Stomach smooth muscle (tissue), 2 donors: ENCODE results near the gene GLOD4.
A peak's percentile ranks its signal among the peaks of the same experiment; 100 is the strongest.

Source experiments
- H3K27ac ChIP-seq: one replicate; pipeline ENCODE4 v1.7.0; 2013; ENCODE audit warnings: mild to moderate bottlenecking, low read length, inconsistent platforms
- H3K27me3 ChIP-seq, 2 donors: one replicate each; pipeline ENCODE4 v1.7.0; 2013; ENCODE audit warnings: low read length in 2 of 2; ENCODE audit not compliant: insufficient read depth in 2 of 2, control insufficient read depth in 1 of 2
- H3K36me3 ChIP-seq, 2 donors: one replicate each; pipeline ENCODE4 v1.7.0; 2013; ENCODE audit warnings: low read length in 2 of 2; ENCODE audit not compliant: control insufficient read depth in 2 of 2, insufficient read depth in 2 of 2
- H3K4me1 ChIP-seq: one replicate; pipeline ENCODE4 v1.7.0; 2013; ENCODE audit warnings: low read length; ENCODE audit not compliant: control insufficient read depth, insufficient read depth
- H3K4me3 ChIP-seq, 2 donors: one replicate each; pipeline ENCODE4 v1.7.0; 2013; ENCODE audit warnings: low read length in 2 of 2
- H3K9ac ChIP-seq, 2 donors: one replicate each; pipeline ENCODE4 v1.7.0; 2013; ENCODE audit warnings: low read length in 2 of 2, mild to moderate bottlenecking in 1 of 2
- H3K9me3 ChIP-seq, 2 donors: one replicate each; pipeline ENCODE4 v1.7.0; 2013; ENCODE audit warnings: low read length in 2 of 2; ENCODE audit not compliant: control insufficient read depth in 2 of 2
- donor health status: healthy.
- donor health status: Pancreatic carcinoma.

The GLOD4 gene

GRCh38 chr17:802481-802880, 20.4 kb upstream of the GLOD4 start:
- H3K9ac ChIP-seq: no peak overlapping the region
- H3K27me3 ChIP-seq: no peaks in the 10 kb centered on the region
- no peaks in the 10 kb centered on the region for H3K9me3 ChIP-seq
- H3K4me3 ChIP-seq: no peak overlapping the region
- no peaks in the 10 kb centered on the region for H3K4me1 ChIP-seq
- peaks cover 8 to 18% of the 10 kb centered on the region in 2 donors for H3K36me3 ChIP-seq
- H3K27ac ChIP-seq: no peak overlapping the region

- Histone ChIP-seq H3K27ac (no peak overlapping the region), H3K4me1 (no peaks in the 10 kb centered on the region), H3K4me3 (no peak overlapping the region), H3K36me3 (peaks cover 8 to 18% of the 10 kb centered on the region in 2 donors), H3K9me3 (no peaks in the 10 kb centered on the region), H3K27me3 (no peaks in the 10 kb centered on the region), H3K9ac (no peak overlapping the region)
These were observed 19.6 kb upstream of the GLOD4 start for GRCh38 chr17:801660-802059.

GRCh38 chr17:800446-801242, 18.6 kb upstream of the GLOD4 start:
- Histone ChIP-seq H3K9me3 (no peaks in the 10 kb centered on the region), H3K27ac (no peak overlapping the region), H3K27me3 (no peaks in the 10 kb centered on the region), H3K36me3 (peaks cover 8 to 18% of the 10 kb centered on the region in 2 donors), H3K9ac (no peak overlapping the region), H3K4me1 (no peaks in the 10 kb centered on the region), H3K4me3 (no peak overlapping the region)

GRCh38 chr17:799261-799660, 17.2 kb upstream of the GLOD4 start:
- H3K27ac ChIP-seq: no peak overlapping the region
- no peaks in the 10 kb centered on the region for H3K27me3 ChIP-seq
- H3K9me3 ChIP-seq: no peaks in the 10 kb centered on the region
- H3K4me3 ChIP-seq: no peak overlapping the region
- peaks cover 8 to 18% of the 10 kb centered on the region in 2 donors for H3K36me3 ChIP-seq
- no peak overlapping the region for H3K9ac ChIP-seq
- H3K4me1 ChIP-seq: peaks cover 7% of the 10 kb centered on the region

- Histone ChIP-seq H3K9me3 (no peaks in the 10 kb centered on the region), H3K36me3 (peaks cover 4 to 14% of the 10 kb centered on the region in 2 donors), H3K4me3 (no peak overlapping the region), H3K9ac (no peak overlapping the region), H3K4me1 (peaks cover 13% of the 10 kb centered on the region), H3K27me3 (no peaks in the 10 kb centered on the region), H3K27ac (no peak overlapping the region)
These were observed 16.2 kb upstream of the GLOD4 start for GRCh38 chr17:798246-798645.

- Histone ChIP-seq H3K4me1 (peaks cover 16% of the 10 kb centered on the region), H3K4me3 (no peak overlapping the region), H3K27ac (peak overlapping the region; percentile 11), H3K9me3 (no peaks in the 10 kb centered on the region), H3K9ac (no peak overlapping the region), H3K36me3 (peaks cover 5 to 14% of the 10 kb centered on the region in 2 donors), H3K27me3 (no peaks in the 10 kb centered on the region)
These were observed 15.3 kb upstream of the GLOD4 start for GRCh38 chr17:797236-797840.

- Histone ChIP-seq H3K36me3 (peaks cover 12 to 18% of the 10 kb centered on the region in 2 donors), H3K27me3 (no peaks in the 10 kb centered on the region), H3K27ac (peak overlapping the region; percentile 11), H3K9ac (no peak overlapping the region), H3K4me1 (peaks cover 23% of the 10 kb centered on the region), H3K9me3 (no peaks in the 10 kb centered on the region), H3K4me3 (no peak overlapping the region)
These were observed 14.5 kb upstream of the GLOD4 start for GRCh38 chr17:796609-797008.

- H3K27ac ChIP-seq: peak overlapping the region; percentile 70
- H3K9ac ChIP-seq: no peak overlapping the region
- no peak overlapping the region for H3K4me3 ChIP-seq
These were observed 13.6 kb upstream of the GLOD4 start for GRCh38 chr17:795721-796120.

GRCh38 chr17:795276-795675, 13.2 kb upstream of the GLOD4 start:
- Histone ChIP-seq H3K9ac (peak overlapping the region in 1 of 2 donors; percentile 36), H3K36me3 (peaks cover 10 to 18% of the 10 kb centered on the region in 2 donors), H3K4me3 (peak overlapping the region in 1 of 2 donors; percentile 64), H3K27ac (peak overlapping the region; percentile 70), H3K9me3 (no peaks in the 10 kb centered on the region), H3K27me3 (no peaks in the 10 kb centered on the region), H3K4me1 (peaks cover 32% of the 10 kb centered on the region)

More at GRCh38 chr17:795721-796120, 13.6 kb upstream of the GLOD4 start:
- H3K36me3 ChIP-seq: peaks cover 12 to 20% of the 10 kb centered on the region in 2 donors
- H3K4me1 ChIP-seq: peaks cover 31% of the 10 kb centered on the region
- H3K27me3 ChIP-seq: no peaks in the 10 kb centered on the region
- H3K9me3 ChIP-seq: no peaks in the 10 kb centered on the region

GRCh38 chr17:794876-795275, 12.8 kb upstream of the GLOD4 start:
- H3K9ac ChIP-seq: peak overlapping the region; percentile 36 to 37
- no peaks in the 10 kb centered on the region for H3K27me3 ChIP-seq
- peak overlapping the region; percentile 70 for H3K27ac ChIP-seq
- H3K9me3 ChIP-seq: no peaks in the 10 kb centered on the region
- H3K36me3 ChIP-seq: peaks cover 8 to 15% of the 10 kb centered on the region in 2 donors
- peak overlapping the region in 1 of 2 donors; percentile 64 for H3K4me3 ChIP-seq
- H3K4me1 ChIP-seq: peaks cover 36% of the 10 kb centered on the region

GRCh38 chr17:792277-792676, 10.2 kb upstream of the GLOD4 start:
- Histone ChIP-seq H3K27me3 (no peaks in the 10 kb centered on the region), H3K27ac (peak overlapping the region; percentile 6), H3K4me1 (peaks cover 38% of the 10 kb centered on the region), H3K4me3 (no peak overlapping the region), H3K9ac (no peak overlapping the region), H3K9me3 (no peaks in the 10 kb centered on the region), H3K36me3 (peaks cover 14 to 27% of the 10 kb centered on the region in 2 donors)
